Mesenchymal stem cell (in vitro differentiated cells and primary cell): Measurements from ENCODE around the gene TXNDC17.

Experiments
- DNase-seq: peaks from one replicate; pipeline ENCODE4 v3.0.0-alpha.2; 2013
- H2AFZ ChIP-seq: one replicate; pipeline ENCODE4 v1.6.1; 2013; ENCODE audit warnings: low read depth, mild to moderate bottlenecking, control low read depth, inconsistent platforms, low read length, moderate library complexity
- H2AK5ac ChIP-seq: 2 replicates; pipeline ENCODE4 v1.6.1; 2013; ENCODE audit warnings: low read length, moderate library complexity, mild to moderate bottlenecking, inconsistent platforms; ENCODE audit not compliant: severe bottlenecking
- H2BK120ac ChIP-seq: one replicate; pipeline ENCODE4 v1.6.1; 2013; ENCODE audit warnings: low read depth, mild to moderate bottlenecking, inconsistent platforms, low read length, moderate library complexity
- H2BK12ac ChIP-seq, 2 experiments: one replicate each; pipeline ENCODE4 v1.6.1; 2013; ENCODE audit warnings: inconsistent platforms in 2 of 2, low read length in 2 of 2, mild to moderate bottlenecking in 2 of 2, moderate library complexity in 2 of 2, control low read depth in 1 of 2
- H2BK15ac ChIP-seq: one replicate; pipeline ENCODE4 v1.6.1; 2013; ENCODE audit warnings: mild to moderate bottlenecking, low read depth, inconsistent platforms; ENCODE audit not compliant: poor library complexity, severe bottlenecking
- H2BK5ac ChIP-seq: 2 replicates; pipeline ENCODE4 v1.6.1; 2013; ENCODE audit warnings: low read depth, mild to moderate bottlenecking, low read length, control low read depth, inconsistent platforms; ENCODE audit not compliant: poor library complexity, severe bottlenecking
- H3K14ac ChIP-seq, 2 experiments: one replicate each; pipeline ENCODE4 v1.6.1; 2013; ENCODE audit warnings: inconsistent platforms in 2 of 2, low read length in 2 of 2, control low read depth in 1 of 2, mild to moderate bottlenecking in 1 of 2, moderate library complexity in 1 of 2
- H3K18ac ChIP-seq, 2 experiments: one replicate each; pipeline ENCODE4 v1.6.1; 2013; ENCODE audit warnings: inconsistent platforms in 2 of 2, low read length in 2 of 2, control low read depth in 1 of 2, low read depth in 1 of 2, mild to moderate bottlenecking in 1 of 2
- H3K23ac ChIP-seq, 2 experiments: one replicate each; pipeline ENCODE4 v1.6.1; 2013; ENCODE audit warnings: inconsistent platforms in 2 of 2, low read length in 2 of 2, mild to moderate bottlenecking in 2 of 2, moderate library complexity in 2 of 2, control low read depth in 1 of 2
- H3K27ac ChIP-seq: 2 replicates; pipeline ENCODE4 v1.5.1; 2013; ENCODE audit warnings: mild to moderate bottlenecking, moderate library complexity, low read length, control low read depth, inconsistent platforms; ENCODE audit not compliant: poor library complexity, severe bottlenecking
- H3K27me3 ChIP-seq, 2 experiments: 2 replicates each; pipeline versions ENCODE4 v1.6.1 to v1.7.0; 2013; ENCODE audit warnings: low read length in 2 of 2, mild to moderate bottlenecking in 2 of 2, moderate library complexity in 2 of 2, control low read depth in 1 of 2, inconsistent platforms in 1 of 2; ENCODE audit not compliant: control insufficient read depth in 1 of 2, insufficient read depth in 1 of 2
- H3K36me3 ChIP-seq, 2 experiments: 2 replicates each; pipeline versions ENCODE4 v1.6.1 to v1.7.0; 2013; ENCODE audit warnings: low read length in 2 of 2, control low read depth in 1 of 2, inconsistent platforms in 1 of 2, low read depth in 1 of 2, mild to moderate bottlenecking in 1 of 2; ENCODE audit not compliant: insufficient read depth in 2 of 2, control insufficient read depth in 1 of 2
- H3K4ac ChIP-seq, 2 experiments: one replicate each; pipeline ENCODE4 v1.6.1; 2013; ENCODE audit warnings: inconsistent platforms in 2 of 2, low read length in 2 of 2, mild to moderate bottlenecking in 2 of 2, moderate library complexity in 2 of 2, control low read depth in 1 of 2, low read depth in 1 of 2
- H3K4me1 ChIP-seq: 2 replicates; pipeline ENCODE4 v1.6.1; 2013; ENCODE audit warnings: low read depth, low read length, control low read depth; ENCODE audit not compliant: control insufficient read depth, insufficient read depth
- H3K4me2 ChIP-seq: 2 replicates; pipeline ENCODE4 v1.6.1; 2013; ENCODE audit warnings: low read length, mild to moderate bottlenecking, inconsistent platforms; ENCODE audit not compliant: poor library complexity, severe bottlenecking
- H3K4me3 ChIP-seq, 2 experiments: 2 replicates each; pipeline versions ENCODE4 v1.5.1 to v1.7.0; 2013; ENCODE audit warnings: low read length in 2 of 2, mild to moderate bottlenecking in 2 of 2, control low read depth in 1 of 2, low read depth in 1 of 2; ENCODE audit not compliant: insufficient read depth in 1 of 2
- H3K79me1 ChIP-seq: replicated peaks from 2 replicates; pipeline ENCODE4 v1.6.1; 2013; ENCODE audit warnings: mild to moderate bottlenecking, control low read depth, low read length, inconsistent platforms; ENCODE audit not compliant: poor library complexity, severe bottlenecking
- H3K9ac ChIP-seq: 2 replicates; pipeline ENCODE4 v1.7.0; 2013; ENCODE audit warnings: mild to moderate bottlenecking, low read length, moderate library complexity
- H3K9me3 ChIP-seq: 2 replicates; pipeline ENCODE4 v1.7.0; 2013; ENCODE audit warnings: mild to moderate bottlenecking, low read length; ENCODE audit not compliant: control insufficient read depth
- H4K8ac ChIP-seq: one replicate; pipeline ENCODE4 v1.6.1; 2013; ENCODE audit warnings: inconsistent platforms, mild to moderate bottlenecking, low read length, moderate library complexity
- H4K91ac ChIP-seq: one replicate; pipeline ENCODE4 v1.6.1; 2013; ENCODE audit warnings: mild to moderate bottlenecking, low read length, inconsistent platforms
- WGBS: methylation state at CpG from one replicate; pipeline ENCODE4 v1.1.7; 2013; ENCODE audit warnings: mixed read lengths; 5-methylcytosine and 5-hydroxymethylcytosine counted together

Gene TXNDC17

GRCh38 chr17:6671431-6671830 lies 30.6 kb downstream of the TXNDC17 start:
- Histone ChIP-seq H3K23ac (no peak overlapping the region), H3K27me3 (peaks cover 18 to 53% of the 10 kb centered on the region in 2 experiments), H3K4me1 (peaks cover 1% of the 10 kb centered on the region), H2AK5ac (no peak overlapping the region), H2BK120ac (no peak overlapping the region), H3K4ac (no peak overlapping the region), H2AFZ (no peak overlapping the region), H3K9me3 (no peaks in the 10 kb centered on the region), H3K36me3 (no peaks in the 10 kb centered on the region), H4K8ac (no peak overlapping the region), H2BK15ac (no peak overlapping the region), H3K79me1 (no peaks in the 10 kb centered on the region), H3K9ac (no peak overlapping the region), H3K14ac (no peak overlapping the region), H2BK5ac (no peak overlapping the region), H3K18ac (no peak overlapping the region), H4K91ac (no peak overlapping the region), H2BK12ac (no peak overlapping the region), H3K4me2 (no peak overlapping the region), H3K4me3 (no peak overlapping the region), H3K27ac (no peak overlapping the region)
- WGBS: 81% methylated on average over 7 of the region's 7 CpGs
- no peak for DNase-seq

DNA sequence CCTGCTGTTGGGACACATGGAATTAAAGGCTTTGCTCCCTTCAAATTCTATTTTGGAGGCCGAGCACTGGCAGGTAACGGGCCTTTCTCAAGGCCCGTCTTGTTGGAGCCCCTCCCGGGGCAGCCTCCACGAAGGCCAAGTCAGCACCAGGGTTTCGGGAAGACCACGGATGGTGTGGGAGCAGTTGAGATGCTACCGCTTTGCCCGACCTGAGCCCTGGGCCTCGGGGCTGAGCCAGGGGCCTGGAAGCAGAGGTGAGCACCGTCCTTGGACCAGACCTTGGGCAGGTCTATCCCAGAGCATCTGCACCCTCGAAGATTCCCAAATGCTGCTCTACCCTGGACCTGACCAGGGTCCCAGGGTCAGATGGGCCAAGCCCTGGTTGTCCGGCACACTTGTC lies 33.7 kb downstream of the TXNDC17 start:
- Histone ChIP-seq H3K79me1 (no peaks in the 10 kb centered on the region), H3K9me3 (no peaks in the 10 kb centered on the region), H3K14ac (no peak overlapping the region), H3K4me2 (no peak overlapping the region), H3K23ac (no peak overlapping the region), H3K4me3 (no peak overlapping the region), H2BK5ac (no peak overlapping the region), H2BK120ac (no peak overlapping the region), H2BK15ac (no peak overlapping the region), H4K91ac (no peak overlapping the region), H3K36me3 (no peaks in the 10 kb centered on the region), H2BK12ac (no peak overlapping the region), H2AK5ac (no peak overlapping the region), H3K4ac (no peak overlapping the region), H3K27ac (no peak overlapping the region), H4K8ac (no peak overlapping the region), H3K9ac (no peak overlapping the region), H3K27me3 (peaks cover 28 to 55% of the 10 kb centered on the region in 2 experiments), H3K18ac (no peak overlapping the region), H3K4me1 (peaks cover 1% of the 10 kb centered on the region), H2AFZ (no peak overlapping the region)
- 89% methylated on average over 13 of the region's 13 CpGs for WGBS
- DNase-seq: no peak

- Histone ChIP-seq H3K4me3 (no peak overlapping the region), H4K91ac (no peak overlapping the region), H2BK120ac (no peak overlapping the region), H2AFZ (no peak overlapping the region), H3K27ac (no peak overlapping the region), H3K4me2 (no peak overlapping the region), H2AK5ac (no peak overlapping the region), H4K8ac (no peak overlapping the region), H3K4me1 (no peaks in the 10 kb centered on the region), H3K23ac (no peak overlapping the region), H3K4ac (no peak overlapping the region), H3K27me3 (peaks cover 25 to 57% of the 10 kb centered on the region in 2 experiments), H3K14ac (peak overlapping the region in 1 of 2 experiments; percentile 8), H3K79me1 (no peaks in the 10 kb centered on the region), H2BK15ac (no peak overlapping the region), H3K36me3 (no peaks in the 10 kb centered on the region), H2BK12ac (no peak overlapping the region), H2BK5ac (no peak overlapping the region), H3K9me3 (no peaks in the 10 kb centered on the region), H3K18ac (no peak overlapping the region), H3K9ac (no peak overlapping the region)
- no peak for DNase-seq
- WGBS: 72% methylated on average over 9 of the region's 11 CpGs
Observed at GRCh38 chr17:6675201-6675825, 34.5 kb downstream of the TXNDC17 start.

DNA sequence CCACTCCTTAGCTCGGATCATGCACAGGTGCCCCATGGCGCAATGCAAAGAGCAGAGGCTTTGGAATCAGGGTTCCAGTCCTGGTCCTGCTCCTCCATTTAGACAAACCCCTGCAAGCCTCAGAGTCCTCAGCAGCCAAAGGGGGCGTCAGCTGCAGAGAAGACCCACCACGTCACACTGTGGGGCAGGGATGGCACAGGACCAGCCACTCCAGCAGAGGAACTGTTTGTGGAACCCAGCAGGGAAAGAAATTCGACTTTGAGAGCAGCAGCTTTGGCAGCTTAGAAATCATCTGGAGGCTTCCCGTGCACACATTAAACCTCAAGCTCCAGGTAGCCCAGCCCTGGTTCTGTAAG lies 35.9 kb downstream of the TXNDC17 start:
- no peak overlapping the region for H3K4me3 ChIP-seq
- DNase-seq: no peak
- no peak overlapping the region for H2BK120ac ChIP-seq
- peaks cover 25 to 58% of the 10 kb centered on the region in 2 experiments for H3K27me3 ChIP-seq
- H2BK15ac ChIP-seq: no peak overlapping the region
- H3K4me2 ChIP-seq: no peak overlapping the region
- WGBS: 69% methylated on average over 6 of the region's 6 CpGs
- H2AFZ ChIP-seq: no peak overlapping the region
- no peak overlapping the region for H3K4ac ChIP-seq
- H3K4me1 ChIP-seq: no peaks in the 10 kb centered on the region
- no peaks in the 10 kb centered on the region for H3K9me3 ChIP-seq
- H3K36me3 ChIP-seq: no peaks in the 10 kb centered on the region
- no peak overlapping the region for H3K27ac ChIP-seq
- H3K23ac ChIP-seq: no peak overlapping the region
- H3K14ac ChIP-seq: no peak overlapping the region
- H3K18ac ChIP-seq: no peak overlapping the region
- H2BK12ac ChIP-seq: no peak overlapping the region
- H4K8ac ChIP-seq: no peak overlapping the region
- no peaks in the 10 kb centered on the region for H3K79me1 ChIP-seq
- H2AK5ac ChIP-seq: no peak overlapping the region
- H4K91ac ChIP-seq: no peak overlapping the region
- no peak overlapping the region for H3K9ac ChIP-seq
- no peak overlapping the region for H2BK5ac ChIP-seq
